Spleen (tissue), 7 donors: ENCODE measurements around the gene FSTL4.

Source experiments
- POLR2A ChIP-seq, 3 donors: fragments of 450-650 bp; IDR thresholded peaks; one replicate each; pipeline ENCODE4 v1.5.1; 2017; ENCODE audit warnings: antibody characterized with exemption in 3 of 3, mild to moderate bottlenecking in 1 of 3
- TF ChIP-seq, protein P1 (sequence below), 11 experiments: fragments of 200-600 bp in 7 of 11; fragments of 450-650 bp in 4 of 11; sonication (generic) in 4 of 11; IDR thresholded peaks in 8 of 11; conservative IDR thresholded peaks in 3 of 11; 1 replicate in 7 of 11; 2 replicates in 4 of 11; pipeline versions ENCODE4 v1.4.0 to v1.8.0; 2016 to 2021; ENCODE audit warnings: antibody characterized with exemption in 11 of 11, inconsistent platforms in 4 of 11, mild to moderate bottlenecking in 1 of 11
- donor health status: DM: no; HTN: no; CAD: no; lungs with moderate emphysema.
- donor health status: DM: no; HTN: no; CAD: no.
- donor health status: DM: no; HTN: no; CAD: no.

DNA sequence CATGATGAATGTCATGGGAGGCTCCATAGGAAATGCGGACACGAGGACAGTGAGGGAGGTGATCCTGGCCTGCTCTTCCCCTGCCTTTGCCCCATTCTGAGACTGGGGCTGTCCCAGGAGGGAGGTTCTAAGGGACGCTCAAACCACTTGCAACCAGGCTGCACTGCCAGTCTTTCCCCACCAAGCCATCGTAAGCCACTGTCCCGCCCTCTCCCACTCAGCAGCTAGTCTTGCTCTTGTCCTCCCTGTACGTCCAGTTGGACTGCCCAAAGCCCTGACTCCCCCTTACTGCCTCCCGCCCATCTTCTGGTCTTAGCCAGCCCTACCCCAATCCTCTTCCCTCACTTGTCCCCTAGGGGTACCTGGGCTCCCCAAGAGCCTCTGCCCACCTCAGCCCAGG lies 115.7 kb downstream of the FSTL4 start:
- TF ChIP-seq, protein P1, sequence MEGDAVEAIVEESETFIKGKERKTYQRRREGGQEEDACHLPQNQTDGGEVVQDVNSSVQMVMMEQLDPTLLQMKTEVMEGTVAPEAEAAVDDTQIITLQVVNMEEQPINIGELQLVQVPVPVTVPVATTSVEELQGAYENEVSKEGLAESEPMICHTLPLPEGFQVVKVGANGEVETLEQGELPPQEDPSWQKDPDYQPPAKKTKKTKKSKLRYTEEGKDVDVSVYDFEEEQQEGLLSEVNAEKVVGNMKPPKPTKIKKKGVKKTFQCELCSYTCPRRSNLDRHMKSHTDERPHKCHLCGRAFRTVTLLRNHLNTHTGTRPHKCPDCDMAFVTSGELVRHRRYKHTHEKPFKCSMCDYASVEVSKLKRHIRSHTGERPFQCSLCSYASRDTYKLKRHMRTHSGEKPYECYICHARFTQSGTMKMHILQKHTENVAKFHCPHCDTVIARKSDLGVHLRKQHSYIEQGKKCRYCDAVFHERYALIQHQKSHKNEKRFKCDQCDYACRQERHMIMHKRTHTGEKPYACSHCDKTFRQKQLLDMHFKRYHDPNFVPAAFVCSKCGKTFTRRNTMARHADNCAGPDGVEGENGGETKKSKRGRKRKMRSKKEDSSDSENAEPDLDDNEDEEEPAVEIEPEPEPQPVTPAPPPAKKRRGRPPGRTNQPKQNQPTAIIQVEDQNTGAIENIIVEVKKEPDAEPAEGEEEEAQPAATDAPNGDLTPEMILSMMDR (IDR thresholded peaks at IDR 0.05 in 8 of 11, conservative IDR thresholded peaks at IDR 0.05 in 3 of 11), result no peak
- no peak for TF ChIP-seq POLR2A (IDR thresholded peaks at IDR 0.05)
